CD4-positive, CD25-positive, alpha-beta regulatory T cell (primary cell): ENCODE measurements around the gene MYOD1. TPM values are rescaled to one million over a fixed set of nuclear protein-coding genes. Genes with fewer than 3 reads are reported as not detected.

Experiments used
- ATAC-seq, 2 donors: fragments of 150-1000 bp; cut with Tn5 transposase; one replicate each; pipeline ENCODE4 v1.10.0; 2021; ENCODE audit warnings: low read depth in 2 of 2, moderate number of reproducible peaks in 2 of 2, moderate library complexity in 1 of 2
- DNase-seq, 3 donors: peaks; one replicate each; pipeline versions ENCODE4 v3.0.0 to v3.0.0-alpha.2; 2012 to 2022; ENCODE audit warnings: mixed read lengths in 1 of 3
- H3K27ac ChIP-seq: one replicate; pipeline ENCODE4 v1.7.0; 2013; ENCODE audit warnings: mild to moderate bottlenecking, low read length; ENCODE audit not compliant: insufficient read depth, poor library complexity, severe bottlenecking
- H3K27me3 ChIP-seq: one replicate; pipeline ENCODE4 v1.7.0; 2013; ENCODE audit warnings: low read length; ENCODE audit not compliant: control insufficient read depth, insufficient read depth
- H3K36me3 ChIP-seq: one replicate; pipeline ENCODE4 v1.7.0; 2013; ENCODE audit warnings: mild to moderate bottlenecking, low read length, moderate library complexity; ENCODE audit not compliant: control insufficient read depth, insufficient read depth
- H3K4me1 ChIP-seq: 2 replicates; pipeline ENCODE4 v1.7.0; 2013; ENCODE audit warnings: mild to moderate bottlenecking, low read length; ENCODE audit not compliant: insufficient read depth, control insufficient read depth, poor library complexity, severe bottlenecking
- H3K4me3 ChIP-seq: one replicate; pipeline ENCODE4 v1.7.0; 2013; ENCODE audit warnings: low read depth, mild to moderate bottlenecking, low read length, moderate library complexity
- H3K9me3 ChIP-seq, 2 experiments: 1 replicate in 1 of 2; 2 replicates in 1 of 2; pipeline ENCODE4 v1.7.0; 2013; ENCODE audit warnings: low read length in 2 of 2, mild to moderate bottlenecking in 1 of 2, moderate library complexity in 1 of 2; ENCODE audit not compliant: control insufficient read depth in 2 of 2
- H3K27ac Mint-ChIP-seq, 3 donors: one replicate each; pipeline ENCODE4 v1.8.0; 2020 to 2022; ENCODE audit warnings: mild to moderate bottlenecking in 3 of 3, mixed read lengths in 3 of 3, moderate library complexity in 2 of 3
- H3K27me3 Mint-ChIP-seq: one replicate; pipeline ENCODE4 v1.8.0; 2022; ENCODE audit warnings: mild to moderate bottlenecking, mixed read lengths
- H3K36me3 Mint-ChIP-seq: one replicate; pipeline ENCODE4 v1.8.0; 2020; ENCODE audit warnings: mixed read lengths
- H3K4me1 Mint-ChIP-seq, 4 donors: one replicate each; pipeline ENCODE4 v1.8.0; 2020 to 2022; ENCODE audit warnings: mixed read lengths in 4 of 4, mild to moderate bottlenecking in 1 of 4
- H3K4me3 Mint-ChIP-seq, 4 donors: one replicate each; pipeline ENCODE4 v1.8.0; 2020 to 2022; ENCODE audit warnings: mild to moderate bottlenecking in 4 of 4, mixed read lengths in 4 of 4, moderate library complexity in 3 of 4
- H3K9me3 Mint-ChIP-seq, 7 donors: one replicate each; pipeline ENCODE4 v1.8.0; 2020 to 2022; ENCODE audit warnings: mixed read lengths in 7 of 7, mild to moderate bottlenecking in 3 of 7, moderate library complexity in 2 of 7
- polyA plus RNA-seq, 4 donors: library from polyadenylated mRNA; unstranded; fragments of 300-500 nt; fragmentation: Illumina TruSeq; gene quantifications; one replicate each; pipeline ENCODE4 v1.2.3, GENCODE V29; 2021
- total RNA-seq: library from RNA; stranded (reverse); gene quantifications from one replicate; pipeline ENCODE4 v1.2.3, GENCODE V29; 2022

Gene MYOD1
- total and polyA plus RNA-seq, 5 donors from 2014 or later, result not detected

DNA sequence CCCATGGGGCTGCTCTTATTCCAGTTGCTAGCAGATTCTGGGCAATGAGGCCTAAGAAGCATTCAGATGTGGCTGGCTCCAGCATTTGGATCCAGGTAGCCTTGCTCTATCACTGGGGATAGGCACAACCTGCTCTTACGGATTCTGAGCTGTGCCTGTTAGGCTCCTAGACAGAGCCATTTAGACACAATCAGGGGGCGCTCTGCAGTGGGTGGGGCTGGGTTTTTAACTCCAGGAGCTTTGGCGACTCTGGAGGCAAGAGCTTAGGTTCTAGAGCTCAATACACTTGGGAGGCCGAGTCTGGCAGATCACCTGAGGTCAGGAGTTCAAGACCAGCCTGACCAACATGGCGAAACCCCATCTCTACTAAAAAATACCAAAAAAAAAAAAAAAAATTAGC is 47.2 kb downstream of the MYOD1 start:
- Mint-ChIP-seq H3K36me3 (no peaks in the 10 kb centered on the region), H3K4me1 (no peaks in the 10 kb centered on the region), H3K9me3 (no peaks in the 10 kb centered on the region), H3K27me3 (no peaks in the 10 kb centered on the region), H3K27ac (no peak overlapping the region), H3K4me3 (no peak overlapping the region)
- no peak overlapping the region for H3K27ac ChIP-seq
- no peaks in the 10 kb centered on the region for H3K36me3 ChIP-seq
- ATAC-seq (no peak), DNase-seq (no peak)
- no peaks in the 10 kb centered on the region for H3K9me3 ChIP-seq
- no peaks in the 10 kb centered on the region for H3K4me1 ChIP-seq
- H3K4me3 ChIP-seq, result no peak overlapping the region
- no peaks in the 10 kb centered on the region for H3K27me3 ChIP-seq

- H3K27me3 Mint-ChIP-seq, result no peaks in the 10 kb centered on the region
- no peaks in the 10 kb centered on the region for H3K36me3 Mint-ChIP-seq
- no peak overlapping the region for H3K27ac Mint-ChIP-seq
- Histone ChIP-seq H3K4me3 (no peak overlapping the region), H3K27ac (no peak overlapping the region), H3K9me3 (no peaks in the 10 kb centered on the region), H3K4me1 (no peaks in the 10 kb centered on the region), H3K27me3 (no peaks in the 10 kb centered on the region), H3K36me3 (no peaks in the 10 kb centered on the region)
- DNase-seq, result no peak
- no peak for ATAC-seq
- H3K4me3 Mint-ChIP-seq, result no peak overlapping the region
- H3K9me3 Mint-ChIP-seq, result no peaks in the 10 kb centered on the region
- no peaks in the 10 kb centered on the region for H3K4me1 Mint-ChIP-seq
Measured at GRCh38 chr11:17767301-17767885, 48.0 kb downstream of the MYOD1 start.

DNA sequence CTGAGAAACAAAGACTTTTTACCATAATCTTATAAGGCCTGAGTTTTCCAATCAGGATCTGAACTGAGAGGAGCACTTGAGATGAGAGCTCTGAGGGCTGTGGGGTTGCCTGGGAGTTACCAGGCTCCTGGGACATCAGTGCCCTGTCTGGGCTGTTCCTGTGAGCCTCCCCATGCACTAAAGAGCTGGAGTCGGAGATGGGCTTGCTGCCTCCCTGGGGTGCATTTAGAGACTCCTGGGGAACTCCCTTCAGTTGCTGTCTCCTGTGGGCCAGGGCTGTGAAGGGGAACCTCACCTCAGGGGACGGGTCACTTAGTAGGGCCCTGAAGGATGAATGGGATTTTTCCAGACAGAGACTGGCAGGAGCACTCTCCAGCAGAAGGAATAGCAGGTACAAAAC is 48.5 kb downstream of the MYOD1 start:
- Mint-ChIP-seq H3K4me1 (no peaks in the 10 kb centered on the region), H3K9me3 (no peaks in the 10 kb centered on the region), H3K27me3 (no peaks in the 10 kb centered on the region), H3K4me3 (no peak overlapping the region), H3K27ac (no peak overlapping the region), H3K36me3 (no peaks in the 10 kb centered on the region)
- H3K36me3 ChIP-seq, result no peaks in the 10 kb centered on the region
- H3K4me3 ChIP-seq, result no peak overlapping the region
- no peak overlapping the region for H3K27ac ChIP-seq
- DNase-seq (no peak), ATAC-seq (no peak)
- H3K4me1 ChIP-seq, result no peaks in the 10 kb centered on the region
- H3K27me3 ChIP-seq, result no peaks in the 10 kb centered on the region
- no peaks in the 10 kb centered on the region for H3K9me3 ChIP-seq

GRCh38 chr11:17768547-17768946 is 49.2 kb downstream of the MYOD1 start:
- ATAC-seq (no peak), DNase-seq (no peak)
- Histone ChIP-seq H3K4me3 (no peak overlapping the region), H3K27ac (no peak overlapping the region), H3K9me3 (no peaks in the 10 kb centered on the region), H3K27me3 (no peaks in the 10 kb centered on the region), H3K36me3 (no peaks in the 10 kb centered on the region), H3K4me1 (no peaks in the 10 kb centered on the region)
- H3K27me3 Mint-ChIP-seq, result no peaks in the 10 kb centered on the region
- H3K4me1 Mint-ChIP-seq, result no peaks in the 10 kb centered on the region
- H3K9me3 Mint-ChIP-seq, result no peaks in the 10 kb centered on the region
- H3K4me3 Mint-ChIP-seq, result no peak overlapping the region
- H3K27ac Mint-ChIP-seq, result no peak overlapping the region
- H3K36me3 Mint-ChIP-seq, result no peaks in the 10 kb centered on the region

DNA sequence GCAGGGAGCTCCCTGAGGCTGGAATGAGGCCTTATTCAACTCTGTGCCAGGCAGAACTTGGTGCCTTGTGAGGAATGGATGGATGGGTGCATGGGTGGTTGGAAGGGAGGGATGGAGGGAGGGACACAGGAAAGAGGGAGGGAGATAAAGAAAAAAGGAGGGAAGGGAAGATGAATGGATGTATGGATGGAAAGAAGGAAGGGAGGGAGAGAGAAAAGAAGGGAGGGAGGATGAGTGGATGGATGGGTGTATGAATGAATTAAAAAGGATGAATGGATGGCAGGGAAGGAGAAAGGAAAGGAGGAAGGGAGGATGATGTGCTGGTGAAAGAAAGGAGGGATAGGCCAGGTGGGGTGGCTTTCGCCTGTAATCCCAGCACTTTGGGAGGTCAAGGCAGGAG is 49.8 kb downstream of the MYOD1 start:
- Mint-ChIP-seq H3K4me1 (no peaks in the 10 kb centered on the region), H3K27ac (peak overlapping the region in 1 of 3 donors; percentile 56), H3K4me3 (no peak overlapping the region), H3K9me3 (no peaks in the 10 kb centered on the region), H3K36me3 (no peaks in the 10 kb centered on the region), H3K27me3 (no peaks in the 10 kb centered on the region)
- no peak for ATAC-seq
- DNase-seq, result no peak
- Histone ChIP-seq H3K27ac (no peak overlapping the region), H3K36me3 (no peaks in the 10 kb centered on the region), H3K4me1 (no peaks in the 10 kb centered on the region), H3K9me3 (no peaks in the 10 kb centered on the region), H3K4me3 (no peak overlapping the region), H3K27me3 (no peaks in the 10 kb centered on the region)

DNA sequence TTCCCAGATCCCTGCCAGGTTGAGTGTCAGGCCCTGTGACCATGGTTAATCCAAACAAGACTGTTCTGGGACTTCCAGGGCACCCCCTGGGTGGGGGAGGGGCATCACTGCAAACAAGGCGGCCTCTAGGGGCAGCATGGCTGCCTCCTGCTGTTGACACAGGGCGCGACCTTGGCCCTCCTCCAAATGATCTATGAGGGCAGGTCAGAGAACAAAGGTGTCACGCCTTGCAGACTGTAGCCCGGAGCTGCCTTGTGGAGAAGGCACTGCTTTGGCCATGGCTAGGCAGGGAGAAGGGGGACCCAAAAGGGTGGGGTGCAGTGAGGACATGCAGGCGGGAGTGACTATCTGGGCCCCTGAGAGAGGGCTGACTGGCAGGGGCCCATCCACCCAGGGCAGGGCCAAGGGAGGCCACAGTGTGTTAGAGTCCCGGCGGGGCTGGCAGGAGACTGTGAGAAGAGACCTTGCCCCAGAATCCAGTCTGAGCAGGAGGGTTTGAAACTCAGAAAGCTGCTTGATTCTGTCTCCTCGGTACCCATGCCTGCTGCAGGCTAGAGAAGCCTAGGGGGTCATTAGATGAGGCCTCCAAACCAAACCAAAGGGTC is 50.8 kb downstream of the MYOD1 start:
- H3K36me3 Mint-ChIP-seq, result no peaks in the 10 kb centered on the region
- ATAC-seq (no peak), DNase-seq (no peak)
- no peaks in the 10 kb centered on the region for H3K9me3 Mint-ChIP-seq
- no peaks in the 10 kb centered on the region for H3K9me3 ChIP-seq
- no peaks in the 10 kb centered on the region for H3K4me1 ChIP-seq
- H3K4me1 Mint-ChIP-seq, result peaks cover 0 to 2% (median 0%) of the 10 kb centered on the region in 4 donors
- no peaks in the 10 kb centered on the region for H3K27me3 ChIP-seq
- no peak overlapping the region for H3K27ac ChIP-seq
- H3K27me3 Mint-ChIP-seq, result no peaks in the 10 kb centered on the region
- no peak overlapping the region for H3K27ac Mint-ChIP-seq
- H3K4me3 ChIP-seq, result no peak overlapping the region
- no peak overlapping the region for H3K4me3 Mint-ChIP-seq
- H3K36me3 ChIP-seq, result no peaks in the 10 kb centered on the region

DNA sequence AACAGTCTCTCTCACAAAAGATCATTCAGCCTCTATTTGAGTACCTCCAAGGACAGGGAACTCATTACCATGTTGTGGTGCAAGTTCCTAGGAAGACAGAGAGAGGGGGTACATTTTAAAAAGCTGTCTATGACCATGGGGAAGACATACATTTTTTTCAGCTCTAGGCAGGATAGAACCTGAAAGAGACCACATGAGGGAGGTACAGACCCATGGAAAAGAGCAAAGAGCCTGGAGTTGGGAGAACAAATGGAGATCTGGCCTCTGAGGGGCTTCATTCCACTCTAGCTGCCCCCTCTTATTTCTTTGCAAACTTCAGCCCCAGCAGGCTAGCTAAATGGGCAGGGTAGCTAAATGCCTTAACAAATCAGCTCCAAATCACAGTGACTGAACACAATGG is 51.5 kb downstream of the MYOD1 start:
- ATAC-seq (no peak), DNase-seq (no peak)
- Mint-ChIP-seq H3K4me3 (no peak overlapping the region), H3K36me3 (no peaks in the 10 kb centered on the region), H3K27ac (no peak overlapping the region), H3K27me3 (no peaks in the 10 kb centered on the region), H3K9me3 (no peaks in the 10 kb centered on the region), H3K4me1 (peaks cover 0 to 2% (median 0%) of the 10 kb centered on the region in 4 donors)
- H3K9me3 ChIP-seq, result no peaks in the 10 kb centered on the region
- H3K4me3 ChIP-seq, result no peak overlapping the region
- H3K27me3 ChIP-seq, result no peaks in the 10 kb centered on the region
- H3K27ac ChIP-seq, result no peak overlapping the region
- H3K4me1 ChIP-seq, result no peaks in the 10 kb centered on the region
- H3K36me3 ChIP-seq, result no peaks in the 10 kb centered on the region

- H3K27me3 ChIP-seq, result no peaks in the 10 kb centered on the region
- Mint-ChIP-seq H3K4me3 (no peak overlapping the region), H3K36me3 (no peaks in the 10 kb centered on the region), H3K4me1 (peaks cover 0 to 2% (median 0%) of the 10 kb centered on the region in 4 donors), H3K27ac (peak overlapping the region in 1 of 3 donors; percentile 32), H3K9me3 (no peaks in the 10 kb centered on the region), H3K27me3 (no peaks in the 10 kb centered on the region)
- H3K36me3 ChIP-seq, result no peaks in the 10 kb centered on the region
- no peak overlapping the region for H3K4me3 ChIP-seq
- H3K9me3 ChIP-seq, result no peaks in the 10 kb centered on the region
- no peaks in the 10 kb centered on the region for H3K4me1 ChIP-seq
- no peak overlapping the region for H3K27ac ChIP-seq
- no peak for ATAC-seq
- no peak for DNase-seq
Measured at GRCh38 chr11:17771415-17771814, 52.0 kb downstream of the MYOD1 start.
